Measurements from ENCODE around the gene COQ10B.
A peak's percentile ranks its signal among the peaks of the same experiment; 100 is the strongest.
"Not testable (repeated sequence)": the region's sequence is repeated elsewhere in the genome, so short reads cannot be mapped to it uniquely, and the experiment has no call there.

The COQ10B gene

GRCh38 chr2:197450465-197450864 lies 2.9 kb upstream of the COQ10B start:
- DNase-seq, result no peak

GRCh38 chr2:197450935-197451358 lies 2.4 kb upstream of the COQ10B start:
- DNase-seq, result not testable (repeated sequence)

- DNase-seq, result no peak
Measured at GRCh38 chr2:197452754-197453122, 614 bp upstream of the COQ10B start.

- peak in 3 of 56 donors; percentile 34 to 45 (median 37) for DNase-seq
Measured at GRCh38 chr2:197453914-197454398, 604 bp downstream of the COQ10B start.

GRCh38 chr2:197454923-197455322 lies 1.6 kb downstream of the COQ10B start:
- no peak for DNase-seq

- no peak for DNase-seq
Measured at GRCh38 chr2:197455428-197455827, 2.1 kb downstream of the COQ10B start.

DNA sequence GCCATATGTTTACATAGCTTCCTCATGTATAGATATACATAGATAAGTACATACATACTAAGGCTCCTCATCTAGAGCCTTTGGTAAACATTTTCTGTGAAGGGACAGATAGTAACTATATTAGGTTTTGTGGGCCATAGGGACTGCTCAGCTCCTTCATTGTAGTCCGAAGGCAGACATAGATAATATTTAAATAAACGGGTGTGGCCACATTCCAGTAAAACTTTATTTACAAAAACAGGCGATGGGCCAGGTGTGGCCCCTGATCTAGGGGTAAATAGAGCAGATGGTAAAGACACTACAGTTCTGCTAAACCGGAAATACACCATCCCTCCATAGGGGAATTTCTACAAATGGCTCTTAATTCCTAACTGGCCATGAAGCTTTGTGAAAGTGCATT lies 7.3 kb downstream of the COQ10B start:
- no peak for DNase-seq

- DNase-seq, result no peak
Measured at GRCh38 chr2:197461057-197461456, 7.7 kb downstream of the COQ10B start.

DNA sequence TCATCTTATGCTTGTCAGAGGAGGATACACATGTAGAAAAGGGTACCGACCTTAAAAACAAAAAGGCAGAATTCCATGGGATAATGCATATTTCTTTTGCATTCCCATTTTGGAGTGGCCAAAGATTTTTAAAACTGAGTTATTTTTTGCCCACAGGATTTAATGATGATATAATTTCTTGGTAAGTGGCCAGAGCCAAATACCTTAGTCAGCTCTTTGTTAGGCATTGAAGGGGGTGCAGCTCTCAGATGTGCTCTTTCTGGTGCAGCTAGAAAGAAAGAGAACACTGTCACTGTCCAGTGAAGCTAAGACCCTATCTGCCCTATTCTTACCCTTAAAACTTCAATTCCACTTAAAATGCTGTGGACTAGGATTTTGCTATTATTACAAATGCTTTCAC lies 10.8 kb downstream of the COQ10B start:
- no peak for DNase-seq

DNA sequence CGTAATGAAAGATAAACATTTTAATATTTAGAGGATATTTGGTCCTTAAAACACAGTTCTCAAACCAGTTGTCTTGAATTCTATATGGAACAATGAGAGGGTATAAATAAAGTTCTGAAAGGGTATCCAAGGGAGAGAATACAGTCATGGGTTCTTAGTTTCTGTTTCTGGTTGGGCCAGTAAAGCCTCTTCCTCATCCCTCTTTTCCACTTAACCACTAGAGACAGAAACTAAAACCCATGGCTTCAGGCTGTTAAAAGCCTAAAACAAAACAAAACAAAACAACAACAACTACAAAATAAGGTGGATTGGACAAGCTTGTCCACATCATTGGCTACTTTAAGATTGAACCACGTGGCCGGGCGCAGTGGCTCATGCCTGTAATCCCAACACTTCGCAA lies 18.8 kb downstream of the COQ10B start:
- no peak for DNase-seq

- no peak for DNase-seq
Measured at GRCh38 chr2:197477797-197478196, 24.4 kb downstream of the COQ10B start.

- no peak for DNase-seq
Measured at GRCh38 chr2:197480165-197481036, 27.0 kb downstream of the COQ10B start.

GRCh38 chr2:197484248-197484647 lies 30.9 kb downstream of the COQ10B start:
- DNase-seq, result not testable (repeated sequence)

- no peak for DNase-seq
Measured at GRCh38 chr2:197486175-197486574, 32.8 kb downstream of the COQ10B start.

- DNase-seq, result no peak
Measured at GRCh38 chr2:197487385-197487784, 34.0 kb downstream of the COQ10B start.

GRCh38 chr2:197495433-197496134 lies 42.2 kb downstream of the COQ10B start:
- DNase-seq, result no peak

DNA sequence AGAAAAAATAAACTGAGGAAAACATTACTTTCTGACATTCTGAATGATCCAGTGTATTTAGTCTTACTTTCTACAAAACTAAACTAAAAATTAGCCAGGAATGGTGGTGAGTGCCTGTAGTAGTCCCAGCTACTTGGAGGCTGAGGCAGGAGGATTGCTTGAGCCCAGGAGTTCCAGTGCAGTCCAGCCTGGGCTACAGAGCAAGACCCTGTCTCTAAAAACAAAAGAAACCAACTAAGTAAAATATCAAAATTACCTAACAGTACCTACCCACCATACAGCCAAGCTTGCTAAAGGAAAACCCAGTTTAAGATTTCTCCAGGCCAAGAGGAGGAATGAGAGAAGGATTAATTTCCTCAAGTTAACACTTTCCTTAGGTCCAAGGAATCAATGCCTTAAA lies 43.3 kb downstream of the COQ10B start:
- no peak for DNase-seq

DNA sequence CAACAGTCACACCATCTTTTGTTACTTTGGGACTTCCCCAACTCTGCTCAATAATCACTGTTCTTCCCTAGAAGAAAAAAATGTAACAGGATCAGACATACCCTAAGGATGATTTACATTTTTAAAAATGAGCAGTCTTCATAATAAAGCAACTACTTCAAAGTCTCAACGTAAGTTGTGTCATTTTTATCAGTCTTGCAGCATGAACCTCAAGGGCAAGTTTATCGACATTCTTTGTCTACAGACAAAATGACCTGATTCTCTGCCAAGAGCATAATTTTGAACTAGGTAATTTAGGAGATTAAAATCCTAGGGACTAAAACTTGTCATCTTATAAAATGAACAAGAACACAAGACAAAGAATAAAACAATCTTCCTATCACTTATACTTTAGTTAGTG lies 44.0 kb downstream of the COQ10B start:
- DNase-seq, result no peak

GRCh38 chr2:197498235-197498936 lies 45.0 kb downstream of the COQ10B start:
- no peak for DNase-seq

DNA sequence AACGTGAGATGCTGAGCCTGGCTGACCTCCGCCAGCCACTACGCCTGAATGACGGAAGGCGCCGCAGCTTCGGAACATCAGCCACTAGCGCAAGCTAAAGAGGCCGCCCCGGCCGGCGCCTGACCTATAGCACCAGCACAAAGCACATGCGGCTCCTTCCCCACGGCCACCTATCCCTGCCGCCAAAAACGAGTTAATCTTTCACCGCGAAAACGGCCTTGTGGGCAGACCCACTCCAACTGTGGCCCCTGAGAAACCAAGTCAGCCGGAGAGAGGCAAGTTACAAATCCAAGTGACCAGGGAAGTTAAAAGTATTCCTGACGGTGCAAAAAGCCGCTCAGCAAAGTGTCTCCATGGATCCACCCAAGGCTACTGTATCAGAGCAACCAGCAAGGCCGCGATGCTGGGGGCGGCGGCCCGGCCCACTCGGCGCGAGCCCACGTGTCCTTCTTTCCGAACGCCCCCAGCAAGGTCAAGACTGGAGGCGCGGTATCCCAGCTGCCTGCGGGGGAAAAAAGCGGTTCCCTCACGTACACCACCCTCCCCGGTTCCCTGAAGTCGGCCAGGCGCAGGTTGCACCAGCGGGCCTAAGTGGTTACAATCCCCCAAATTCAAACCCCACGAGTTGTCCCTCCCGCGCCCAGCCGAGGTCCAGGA lies 45.7 kb downstream of the COQ10B start:
- peak in 49 of 56 donors; percentile 5 to 82 (median 48) for DNase-seq
